Skeletal muscle satellite cell (primary cell): ENCODE measurements around the gene COL4A3.
"Not testable (repeated sequence)": the region's sequence is repeated elsewhere in the genome, so short reads cannot be mapped to it uniquely, and the experiment has no call there.

Experiments
- H3K27me3 ChIP-seq: 2 replicates; pipeline ENCODE4 v1.7.0; 2013; ENCODE audit warnings: low read length; ENCODE audit not compliant: control insufficient read depth, insufficient read depth
- H3K36me3 ChIP-seq: 2 replicates; pipeline ENCODE4 v1.7.0; 2013; ENCODE audit warnings: mild to moderate bottlenecking, control low read depth, low read length; ENCODE audit not compliant: insufficient read depth
- H3K4me1 ChIP-seq: 2 replicates; pipeline ENCODE4 v1.7.0; 2013; ENCODE audit warnings: low read length; ENCODE audit not compliant: control insufficient read depth, insufficient read depth
- H3K4me2 ChIP-seq: 2 replicates; pipeline ENCODE4 v1.7.0; 2013; ENCODE audit warnings: mild to moderate bottlenecking, low read length
- H3K4me3 ChIP-seq: 2 replicates; pipeline ENCODE4 v1.7.0; 2013; ENCODE audit warnings: low read length
- H3K9ac ChIP-seq: 2 replicates; pipeline ENCODE4 v1.7.0; 2013; ENCODE audit warnings: mild to moderate bottlenecking, low read depth, low read length, moderate library complexity
- H3K9me3 ChIP-seq: replicated peaks from 2 replicates; pipeline ENCODE4 v1.7.0; 2013; ENCODE audit warnings: mild to moderate bottlenecking, control low read depth, low read length

The COL4A3 gene

GRCh38 chr2:227221120-227221519 lies 56.7 kb downstream of the COL4A3 start:
- H3K9me3 ChIP-seq, result no peaks in the 10 kb centered on the region
- no peak overlapping the region for H3K9ac ChIP-seq
- no peaks in the 10 kb centered on the region for H3K27me3 ChIP-seq
- H3K4me2 ChIP-seq, result no peak overlapping the region
- no peaks in the 10 kb centered on the region for H3K36me3 ChIP-seq
- H3K4me3 ChIP-seq, result no peak overlapping the region
- no peaks in the 10 kb centered on the region for H3K4me1 ChIP-seq

DNA sequence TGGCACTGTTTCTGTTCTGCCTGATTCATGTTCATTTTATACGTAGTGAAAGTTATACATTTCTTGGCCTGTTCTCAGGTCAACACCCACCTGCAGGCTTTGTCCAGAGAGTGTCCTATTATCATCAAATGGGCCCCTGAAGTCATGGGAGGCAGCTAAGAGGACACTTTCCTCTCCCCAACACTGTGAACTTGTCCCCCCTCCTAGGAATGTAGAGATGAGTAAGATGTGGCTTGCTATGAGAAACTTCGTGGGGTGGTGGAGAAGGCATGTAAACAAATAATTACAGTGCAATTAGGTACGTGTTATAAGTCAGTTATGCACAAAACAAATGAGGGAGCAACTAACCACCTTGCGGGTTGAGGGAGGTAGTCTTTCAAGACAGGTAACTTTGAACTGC lies 57.9 kb downstream of the COL4A3 start:
- no peak overlapping the region for H3K4me3 ChIP-seq
- no peaks in the 10 kb centered on the region for H3K9me3 ChIP-seq
- H3K4me1 ChIP-seq, result no peaks in the 10 kb centered on the region
- H3K4me2 ChIP-seq, result no peak overlapping the region
- no peak overlapping the region for H3K9ac ChIP-seq
- H3K36me3 ChIP-seq, result no peaks in the 10 kb centered on the region
- H3K27me3 ChIP-seq, result no peaks in the 10 kb centered on the region

- not testable (repeated sequence) for H3K27me3 ChIP-seq, H3K36me3 ChIP-seq, H3K4me1 ChIP-seq, H3K4me2 ChIP-seq, H3K4me3 ChIP-seq, H3K9me3 ChIP-seq, H3K9ac ChIP-seq
Measured at GRCh38 chr2:227225641-227226040, 61.2 kb downstream of the COL4A3 start.

DNA sequence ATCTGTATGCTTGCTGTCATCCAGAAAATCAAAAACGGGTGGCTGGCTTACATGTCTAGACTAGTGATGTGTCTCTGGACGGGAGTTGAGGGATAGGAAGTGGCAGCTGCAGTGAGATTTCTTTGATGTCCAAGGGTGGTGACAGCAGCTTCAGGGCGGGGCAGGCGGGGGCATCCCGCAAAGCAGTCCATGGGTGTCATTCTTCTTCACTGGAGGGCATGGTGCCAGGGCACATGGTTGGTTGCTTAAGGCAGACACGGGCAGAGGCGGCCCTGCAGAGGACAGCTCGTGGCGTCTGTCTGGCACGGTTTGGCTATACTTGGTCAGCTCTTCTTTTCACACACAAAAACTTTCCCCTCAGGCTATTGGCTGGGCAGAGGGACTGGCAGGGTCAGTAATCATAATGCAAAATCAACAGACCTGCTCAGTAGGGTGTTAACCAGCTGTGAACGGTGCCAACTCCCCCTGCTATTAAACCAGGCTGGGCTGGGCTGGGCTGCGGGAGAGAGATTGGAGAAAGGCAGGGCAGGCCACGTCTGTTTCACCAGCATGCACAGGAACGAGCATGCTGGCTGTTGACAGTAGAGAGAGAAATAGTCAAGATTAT lies 63.7 kb downstream of the COL4A3 start:
- no peaks in the 10 kb centered on the region for H3K36me3 ChIP-seq
- peak overlapping the region; percentile 68 for H3K4me2 ChIP-seq
- peak overlapping the region; percentile 3 for H3K9ac ChIP-seq
- H3K4me1 ChIP-seq, result peaks cover 9% of the 10 kb centered on the region
- H3K4me3 ChIP-seq, result peak overlapping the region; percentile 20
- H3K27me3 ChIP-seq, result no peaks in the 10 kb centered on the region
- H3K9me3 ChIP-seq, result no peaks in the 10 kb centered on the region

DNA sequence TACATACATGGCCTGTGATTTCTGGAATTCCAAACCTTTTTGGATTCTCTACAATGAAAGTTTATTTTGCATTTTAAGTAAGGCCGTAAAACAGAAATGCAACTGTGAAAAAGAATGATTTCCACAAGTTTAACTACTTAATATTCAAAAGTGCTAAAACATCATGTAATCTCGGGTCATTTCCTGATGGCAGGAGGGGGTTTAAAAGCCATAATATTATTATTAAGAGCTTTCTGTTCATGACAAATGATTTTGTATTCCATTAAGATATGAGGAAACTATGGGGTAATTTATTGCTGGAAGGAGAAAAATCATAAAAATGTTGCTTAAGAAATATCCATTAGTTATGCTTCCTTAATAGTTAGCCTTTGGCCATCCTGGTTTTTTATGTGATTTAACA lies 65.7 kb downstream of the COL4A3 start:
- Histone ChIP-seq H3K27me3 (no peaks in the 10 kb centered on the region), H3K9ac (no peak overlapping the region), H3K4me1 (peaks cover 9% of the 10 kb centered on the region), H3K9me3 (no peaks in the 10 kb centered on the region), H3K4me2 (no peak overlapping the region), H3K4me3 (no peak overlapping the region), H3K36me3 (no peaks in the 10 kb centered on the region)

DNA sequence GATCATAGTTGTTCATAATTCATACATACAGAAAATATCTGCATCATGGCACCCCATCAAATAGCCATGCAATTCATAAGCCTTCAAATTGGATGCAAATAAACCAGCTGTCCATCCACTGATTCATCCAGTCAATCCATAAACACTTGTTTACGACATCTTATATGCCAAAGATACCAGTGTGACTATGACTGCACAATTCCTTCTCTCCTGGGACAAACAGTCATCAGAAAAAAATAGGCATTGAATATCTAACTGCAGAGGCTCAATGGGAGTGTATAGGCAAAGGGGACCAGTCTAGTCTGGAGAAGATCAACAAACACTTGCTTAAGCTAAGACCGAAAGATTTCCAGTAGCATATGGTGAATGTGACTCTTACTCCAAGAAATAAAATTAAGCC lies 70.0 kb downstream of the COL4A3 start:
- H3K27me3 ChIP-seq, result no peaks in the 10 kb centered on the region
- no peaks in the 10 kb centered on the region for H3K36me3 ChIP-seq
- no peak overlapping the region for H3K4me2 ChIP-seq
- H3K4me1 ChIP-seq, result no peaks in the 10 kb centered on the region
- no peak overlapping the region for H3K4me3 ChIP-seq
- no peaks in the 10 kb centered on the region for H3K9me3 ChIP-seq
- no peak overlapping the region for H3K9ac ChIP-seq

DNA sequence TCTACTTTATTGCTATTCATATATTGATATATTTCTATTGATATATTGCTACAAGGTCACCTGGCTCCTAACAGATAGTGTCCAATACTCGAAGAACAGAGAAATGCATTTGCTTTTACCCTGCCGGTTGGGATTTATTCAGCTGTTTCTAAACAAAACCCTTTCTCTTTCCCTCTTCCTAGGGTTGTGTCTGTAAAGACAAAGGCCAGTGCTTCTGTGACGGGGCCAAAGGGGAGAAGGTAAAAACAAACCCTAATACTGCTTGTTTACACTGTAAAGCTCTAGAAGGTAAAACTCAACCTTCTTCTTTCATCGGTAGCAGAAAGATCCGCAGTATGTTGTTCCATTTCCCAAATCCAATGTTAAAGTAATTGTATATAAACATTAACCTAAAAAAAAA lies 73.4 kb downstream of the COL4A3 start:
- no peaks in the 10 kb centered on the region for H3K9me3 ChIP-seq
- no peak overlapping the region for H3K9ac ChIP-seq
- H3K4me1 ChIP-seq, result no peaks in the 10 kb centered on the region
- no peak overlapping the region for H3K4me3 ChIP-seq
- peaks cover 13% of the 10 kb centered on the region for H3K27me3 ChIP-seq
- no peak overlapping the region for H3K4me2 ChIP-seq
- H3K36me3 ChIP-seq, result no peaks in the 10 kb centered on the region

DNA sequence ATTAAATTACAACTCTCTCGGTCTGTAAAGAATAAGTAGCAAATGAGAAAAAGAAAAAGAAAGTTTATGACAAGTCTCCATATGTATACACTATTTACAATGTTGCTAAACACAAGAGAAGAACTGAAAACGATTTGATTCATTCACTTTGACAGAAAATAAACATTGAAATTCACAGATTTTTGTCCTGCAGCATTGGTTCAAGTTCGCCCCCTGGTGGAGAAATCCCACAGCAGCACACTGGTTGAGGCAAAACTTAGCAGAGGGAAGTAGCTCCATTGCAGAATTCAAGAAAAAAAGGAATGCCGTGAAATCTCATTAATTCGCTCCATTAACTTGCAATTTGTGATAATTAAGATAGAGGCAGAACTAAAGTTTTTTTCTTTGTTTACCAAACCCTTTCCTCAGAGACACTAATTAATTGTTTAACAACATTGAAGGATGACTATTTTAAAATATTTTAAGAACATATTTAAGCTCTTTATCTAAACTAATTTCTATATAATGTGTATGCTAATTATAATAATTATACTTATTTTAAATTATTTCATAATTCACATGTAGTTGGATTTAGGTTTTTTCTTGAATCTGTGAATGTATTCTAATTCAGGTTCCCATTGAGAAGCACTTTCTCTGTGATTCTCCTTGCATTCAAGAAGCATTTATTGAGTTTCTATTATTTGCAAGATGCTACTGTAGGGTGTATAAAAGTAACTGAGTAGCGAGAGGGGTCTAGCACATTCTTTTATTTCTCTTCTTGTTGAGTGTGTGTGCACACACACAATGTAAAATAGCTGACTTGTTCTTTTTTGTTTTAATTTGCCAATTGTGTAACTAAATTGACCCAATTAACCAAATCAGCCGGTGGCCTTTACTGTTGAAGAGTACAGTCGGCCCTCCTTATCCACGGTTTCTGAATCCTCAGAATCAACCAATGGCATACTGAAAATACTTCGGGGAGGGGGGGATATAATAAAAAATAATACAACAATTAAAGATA lies 74.1 kb downstream of the COL4A3 start:
- H3K9me3 ChIP-seq, result no peaks in the 10 kb centered on the region
- peaks cover 13% of the 10 kb centered on the region for H3K27me3 ChIP-seq
- no peak overlapping the region for H3K4me2 ChIP-seq
- no peak overlapping the region for H3K9ac ChIP-seq
- no peaks in the 10 kb centered on the region for H3K4me1 ChIP-seq
- no peak overlapping the region for H3K4me3 ChIP-seq
- no peaks in the 10 kb centered on the region for H3K36me3 ChIP-seq

- H3K4me1 ChIP-seq, result no peaks in the 10 kb centered on the region
Measured at GRCh38 chr2:227241005-227241404, 76.6 kb downstream of the COL4A3 start.

GRCh38 chr2:227248876-227249275 lies 84.5 kb downstream of the COL4A3 start:
- Histone ChIP-seq H3K4me2 (no peak overlapping the region), H3K4me3 (no peak overlapping the region), H3K9ac (no peak overlapping the region), H3K9me3 (no peaks in the 10 kb centered on the region), H3K27me3 (no peaks in the 10 kb centered on the region), H3K36me3 (no peaks in the 10 kb centered on the region), H3K4me1 (no peaks in the 10 kb centered on the region)

More at GRCh38 chr2:227241005-227241404, 76.6 kb downstream of the COL4A3 start:
- Histone ChIP-seq H3K4me3 (no peak overlapping the region), H3K9ac (no peak overlapping the region), H3K27me3 (peaks cover 13% of the 10 kb centered on the region), H3K9me3 (no peaks in the 10 kb centered on the region), H3K36me3 (no peaks in the 10 kb centered on the region), H3K4me2 (no peak overlapping the region)

GRCh38 chr2:227252831-227253230 lies 88.4 kb downstream of the COL4A3 start:
- H3K9ac ChIP-seq, result no peak overlapping the region
- H3K9me3 ChIP-seq, result no peaks in the 10 kb centered on the region
- no peaks in the 10 kb centered on the region for H3K4me1 ChIP-seq
- H3K4me3 ChIP-seq, result no peak overlapping the region
- no peaks in the 10 kb centered on the region for H3K36me3 ChIP-seq
- H3K27me3 ChIP-seq, result no peaks in the 10 kb centered on the region
- no peak overlapping the region for H3K4me2 ChIP-seq
